Measurements from ENCODE around the gene DSCAML1.

- TF ChIP-seq CTCF (IDR thresholded peaks at IDR 0.05): no peak
- no peak for TF ChIP-seq POLR2A (IDR thresholded peaks at IDR 0.05)
Observed at GRCh38 chr11:117435326-117435725, 361.7 kb downstream of the DSCAML1 start.

Measured in uterus (tissue), 2 donors.